NCI-H1417 treated with DMSO at 0.1 percent for 48 hours (cell line): Measurements from ENCODE around the gene LY9.
"Not testable (repeated sequence)": the region's sequence is repeated elsewhere in the genome, so short reads cannot be mapped to it uniquely, and the experiment has no call there.

Experiments
- DNase-seq: peaks from one replicate; lab custom pipeline; 2025; lab: John Stamatoyannopoulos, UW

Gene LY9

GRCh38 chr1:160774886-160775719, 20.9 kb upstream of the LY9 start:
- no peak for DNase-seq

GRCh38 chr1:160776178-160776577, 19.8 kb upstream of the LY9 start:
- DNase-seq = no peak

- no peak for DNase-seq
These were observed 18.4 kb upstream of the LY9 start for GRCh38 chr1:160777486-160778089.

DNA sequence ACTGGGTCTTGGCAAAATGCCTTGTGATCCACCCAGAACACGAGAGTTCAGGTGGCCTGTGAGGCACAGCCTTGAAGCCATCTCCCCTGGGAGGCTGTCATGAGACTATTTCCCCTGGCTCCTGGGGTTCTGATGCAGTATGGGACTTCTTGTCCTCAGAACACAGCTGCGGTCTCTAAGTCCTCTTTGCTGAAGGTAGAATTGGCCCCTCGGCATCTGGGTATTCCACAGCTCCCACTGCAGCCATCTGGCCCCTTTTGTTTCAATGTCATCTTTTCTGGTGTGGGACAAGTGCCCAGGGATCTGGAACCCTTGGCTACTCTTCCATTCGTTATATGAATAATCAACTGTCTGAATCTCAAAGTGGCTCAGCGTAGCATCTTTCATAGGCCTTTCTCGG, 17.0 kb upstream of the LY9 start:
- no peak for DNase-seq

GRCh38 chr1:160779626-160780397, 16.2 kb upstream of the LY9 start:
- no peak for DNase-seq

DNA sequence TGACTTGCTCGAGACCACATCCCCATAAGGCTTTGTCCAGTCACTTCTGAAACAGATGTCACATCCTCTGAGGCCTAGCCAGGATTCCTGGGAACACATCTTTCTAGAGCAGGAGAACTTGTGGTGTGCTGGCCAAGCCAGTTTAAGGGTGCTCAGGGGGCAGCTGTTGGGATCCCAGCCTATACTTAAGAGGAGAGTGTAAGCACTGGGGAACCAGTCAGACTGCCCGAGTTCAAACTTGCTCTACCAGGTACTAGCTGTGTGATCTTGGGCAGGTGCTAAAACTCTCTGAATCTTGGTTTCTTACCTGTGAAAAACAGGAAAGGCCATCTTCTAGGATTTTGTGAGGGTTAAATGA, 15.6 kb upstream of the LY9 start:
- DNase-seq = no peak

DNA sequence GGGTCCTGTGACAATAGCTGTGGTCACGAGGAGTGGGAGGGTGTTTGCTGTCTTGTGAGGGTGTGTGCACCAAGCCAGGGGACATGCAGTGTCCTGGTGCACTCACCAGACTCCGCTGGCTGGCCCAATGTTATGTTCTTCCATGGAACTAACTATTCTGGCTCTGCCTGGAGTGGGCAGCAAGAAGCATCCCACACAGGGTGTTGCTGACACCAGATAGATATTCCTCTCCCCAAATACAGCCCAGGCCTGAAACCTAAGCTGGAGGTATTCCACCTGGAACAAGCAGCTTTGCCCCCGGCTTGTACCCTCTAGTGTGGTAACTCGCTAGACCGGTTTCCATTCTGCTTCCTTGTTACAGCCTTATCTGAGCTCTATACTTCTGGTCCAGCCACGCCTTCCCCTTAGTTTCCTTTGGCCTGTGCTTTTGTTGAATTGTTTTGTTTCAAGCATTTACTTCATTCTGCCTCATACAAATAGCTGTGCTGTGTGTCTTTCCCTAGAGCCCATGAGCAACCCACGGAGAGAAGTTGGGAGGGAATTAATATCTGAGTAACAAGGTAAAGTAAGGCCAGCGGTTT, 14.7 kb upstream of the LY9 start:
- no peak for DNase-seq

GRCh38 chr1:160781914-160782689, 13.9 kb upstream of the LY9 start:
- no peak for DNase-seq

- DNase-seq = not testable (repeated sequence)
These were observed 12.8 kb upstream of the LY9 start for GRCh38 chr1:160782988-160783765.

DNA sequence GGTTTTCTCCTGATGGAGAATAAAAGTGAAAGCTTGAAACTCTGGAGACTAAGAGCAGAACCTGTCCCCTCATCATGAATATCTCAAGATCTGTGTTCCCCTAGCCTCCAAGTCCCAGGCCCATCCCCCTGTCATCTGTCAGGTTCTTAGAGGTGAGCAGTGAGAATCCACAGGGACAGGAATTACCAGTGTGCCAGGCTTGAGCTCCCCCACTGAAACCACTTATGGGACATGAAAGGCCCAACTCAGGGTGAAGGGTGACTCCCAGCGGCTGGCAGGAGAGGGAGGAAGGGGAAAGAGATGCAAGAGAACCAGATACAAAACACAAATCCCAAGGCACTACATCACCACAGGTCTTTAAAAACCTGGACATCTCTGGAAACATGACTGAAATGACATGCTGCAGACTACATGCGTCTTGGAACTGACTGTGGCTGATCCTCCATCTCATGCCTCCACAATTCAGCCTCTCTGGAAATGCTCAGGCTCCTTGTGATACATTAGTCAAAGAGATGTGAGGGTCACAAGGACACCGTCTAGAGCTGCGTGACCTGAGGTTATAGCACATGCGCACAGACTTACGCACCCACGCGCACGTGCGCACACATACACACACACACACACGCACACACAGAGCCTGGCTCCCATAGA, 6.8 kb upstream of the LY9 start:
- DNase-seq = no peak

GRCh38 chr1:160789702-160790611, 6.0 kb upstream of the LY9 start:
- no peak for DNase-seq

GRCh38 chr1:160794376-160794775, 1.6 kb upstream of the LY9 start:
- DNase-seq = no peak

GRCh38 chr1:160797271-160797709, 1.3 kb downstream of the LY9 start:
- no peak for DNase-seq

DNA sequence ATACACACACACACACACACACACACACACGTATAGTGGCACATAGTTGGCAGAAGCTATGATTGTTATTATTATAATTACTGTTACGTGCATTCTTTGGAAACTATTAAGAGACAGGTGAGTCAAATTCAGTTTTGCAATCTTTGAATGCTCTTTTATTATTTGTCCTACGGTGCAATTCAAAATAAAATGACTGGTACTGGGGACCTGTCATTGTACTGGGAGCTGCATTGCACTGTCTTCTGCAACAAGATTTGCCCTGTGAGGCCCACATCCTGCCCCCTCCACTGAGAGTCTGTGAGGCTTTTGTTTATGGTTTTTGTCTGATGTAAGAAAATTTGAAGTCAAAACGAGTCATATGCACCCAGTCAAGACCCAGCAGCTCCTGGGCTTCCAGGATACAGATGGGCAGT, 1.9 kb downstream of the LY9 start:
- no peak for DNase-seq

DNA sequence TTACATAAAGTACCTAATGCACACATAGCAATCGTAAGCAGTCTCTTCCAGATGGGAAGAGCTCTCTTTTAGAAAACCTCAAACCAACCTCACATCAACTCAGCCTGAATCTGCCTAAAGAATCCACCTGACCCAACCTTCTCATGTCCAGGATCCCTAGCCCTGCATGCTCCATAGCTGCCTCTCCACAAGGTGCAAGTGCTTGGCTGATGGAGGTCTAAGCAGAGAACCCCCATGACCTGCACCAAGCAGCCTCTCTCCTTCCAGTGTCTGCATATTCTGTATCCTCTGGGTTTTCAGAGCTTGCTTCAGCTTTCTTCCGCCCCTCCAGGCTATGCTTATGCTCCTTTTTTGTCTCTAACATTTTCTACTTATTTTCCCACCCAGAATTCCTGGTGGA, 2.5 kb downstream of the LY9 start:
- no peak for DNase-seq

DNA sequence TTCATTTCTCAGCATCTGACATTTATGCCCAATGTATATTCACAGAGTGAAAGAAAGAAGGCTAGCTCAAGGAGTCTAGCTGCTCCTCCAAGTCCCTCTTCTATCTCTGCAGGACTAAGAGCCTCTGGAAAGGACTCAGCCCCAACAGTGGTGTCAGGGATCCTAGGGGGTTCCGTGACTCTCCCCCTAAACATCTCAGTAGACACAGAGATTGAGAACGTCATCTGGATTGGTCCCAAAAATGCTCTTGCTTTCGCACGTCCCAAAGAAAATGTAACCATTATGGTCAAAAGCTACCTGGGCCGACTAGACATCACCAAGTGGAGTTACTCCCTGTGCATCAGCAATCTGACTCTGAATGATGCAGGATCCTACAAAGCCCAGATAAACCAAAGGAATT, 3.7 kb downstream of the LY9 start:
- no peak for DNase-seq

DNA sequence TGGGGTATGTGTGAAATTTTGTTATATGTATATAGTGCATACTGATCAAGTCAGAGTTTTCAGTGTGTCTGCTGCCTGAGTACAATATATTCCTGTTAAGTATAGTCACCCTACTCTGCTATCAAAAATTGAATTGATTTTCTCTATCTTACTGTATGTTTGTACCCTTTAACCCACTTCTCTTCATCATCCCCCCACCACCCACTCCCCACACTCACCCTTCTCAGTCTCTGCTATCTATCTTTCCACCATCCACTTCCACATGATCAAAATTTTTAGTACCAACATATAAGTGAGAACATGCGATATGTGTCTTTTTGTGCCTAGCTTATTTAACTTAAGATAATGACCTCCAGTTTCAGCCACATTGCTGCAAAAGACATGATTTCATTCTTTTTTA, 4.2 kb downstream of the LY9 start:
- DNase-seq = no peak

GRCh38 chr1:160800645-160801408, 4.9 kb downstream of the LY9 start:
- no peak for DNase-seq
